SU-DHL-6 (cell line): Measurements from ENCODE around the gene CIB4.

Source experiments
- H2AFZ ChIP-seq: fragments of 200-600 bp; sonication (generic); 2 replicates; pipeline ENCODE4 v1.6.1; 2014; ENCODE audit warnings: low read depth, mild to moderate bottlenecking, moderate library complexity, mixed read lengths, antibody characterized with exemption, low read length; ENCODE audit not compliant: severe bottlenecking
- H3F3A ChIP-seq: fragments of 200-600 bp; shearing (Covaris generic); 2 replicates; pipeline ENCODE4 v1.6.0; 2016; ENCODE audit warnings: antibody characterized with exemption, mild to moderate bottlenecking; ENCODE audit not compliant: insufficient read depth
- H3K27ac ChIP-seq: fragments of 200-600 bp; sonication (generic); 2 replicates; pipeline ENCODE4 v1.5.1; 2016; ENCODE audit warnings: low read depth, mild to moderate bottlenecking, low read length, moderate library complexity, mixed read lengths
- H3K27me3 ChIP-seq: fragments of 200-600 bp; sonication (generic), shearing (Covaris generic); 2 replicates; pipeline ENCODE4 v1.6.0; 2014; ENCODE audit warnings: mild to moderate bottlenecking, low read length
- H3K36me3 ChIP-seq: fragments of 200-600 bp; sonication (generic); 2 replicates; pipeline ENCODE4 v1.6.1; 2014; ENCODE audit warnings: mild to moderate bottlenecking, low read length, mixed read lengths
- H3K4me2 ChIP-seq: fragments of 300-600, 200-600 bp; shearing (Covaris generic), sonication (generic); 2 replicates; pipeline ENCODE4 v1.6.0; 2014; ENCODE audit warnings: low read length, low read depth, mild to moderate bottlenecking; ENCODE audit not compliant: poor library complexity, severe bottlenecking
- H3K4me3 ChIP-seq: fragments of 200-600 bp; sonication (generic); 2 replicates; pipeline ENCODE4 v1.5.1; 2014; ENCODE audit warnings: antibody characterized with exemption, low read length, mild to moderate bottlenecking, mixed read lengths; ENCODE audit not compliant: insufficient read depth, poor library complexity, severe bottlenecking
- H3K79me2 ChIP-seq: fragments of 200-600 bp; sonication (generic); 2 replicates; pipeline ENCODE4 v1.6.1; 2014; ENCODE audit warnings: mild to moderate bottlenecking, low read length, moderate library complexity; ENCODE audit not compliant: insufficient read depth
- H3K9ac ChIP-seq: fragments of 200-600 bp; sonication (generic); 2 replicates; pipeline ENCODE4 v1.7.0; 2014; ENCODE audit warnings: mild to moderate bottlenecking, low read length
- H3K9me2 ChIP-seq: fragments of 200-600 bp; sonication (generic); replicated peaks from 2 replicates; pipeline ENCODE4 v1.6.1; 2014; ENCODE audit warnings: low read length; ENCODE audit not compliant: insufficient read depth
- H3K9me3 ChIP-seq: fragments of 200-600 bp; sonication (generic); 2 replicates; pipeline ENCODE4 v1.6.1; 2014; ENCODE audit warnings: low read length, mixed read lengths; ENCODE audit not compliant: insufficient read depth
- H4K20me1 ChIP-seq: fragments of 200-600 bp; sonication (generic); 2 replicates; pipeline ENCODE4 v1.6.1; 2014; ENCODE audit warnings: low read depth, mild to moderate bottlenecking, antibody characterized with exemption, low read length, moderate library complexity, mixed read lengths
- EZH2phosphoT487 ChIP-seq: fragments of 200-600 bp; sonication (generic), shearing (Covaris generic); conservative IDR thresholded peaks from 2 replicates; pipeline ENCODE4 v1.6.1; 2018; ENCODE audit warnings: mild to moderate bottlenecking, antibody characterized with exemption, low read length, moderate library complexity, mixed read lengths
- TF ChIP-seq, protein P1 (sequence below): fragments of 200-600 bp; sonication (generic); IDR thresholded peaks from one replicate; pipeline ENCODE4 v1.5.1; 2017; ENCODE audit warnings: antibody characterized with exemption, mild to moderate bottlenecking, low read length, moderate library complexity; ENCODE audit not compliant: insufficient read depth, poor library complexity, severe bottlenecking

The CIB4 gene

DNA sequence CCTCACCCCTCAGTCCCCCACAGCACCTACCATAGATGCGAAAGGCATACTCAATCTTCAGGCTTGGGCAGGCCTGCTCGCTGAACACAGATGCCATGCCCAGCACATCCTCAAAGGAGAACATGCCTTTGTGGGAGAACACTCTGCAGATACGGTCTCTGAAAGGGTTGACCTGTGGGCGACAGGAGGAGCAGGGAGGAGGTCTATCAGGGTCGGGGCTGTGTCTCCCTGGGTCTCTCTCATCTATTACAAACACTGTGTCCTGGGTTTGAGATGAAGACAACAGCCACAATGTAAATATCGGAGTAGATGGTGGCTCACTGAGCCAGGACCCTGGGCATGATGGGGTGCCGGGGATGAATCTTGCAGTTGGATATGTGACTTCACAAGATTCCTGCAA lies 46.0 kb downstream of the CIB4 start:
- Histone ChIP-seq H3K79me2 (no peaks in the 10 kb centered on the region), H3F3A (no peaks in the 10 kb centered on the region), H3K9ac (no peak overlapping the region), H3K27ac (no peak overlapping the region), H3K9me2 (no peaks in the 10 kb centered on the region), H4K20me1 (no peaks in the 10 kb centered on the region), H2AFZ (no peak overlapping the region), H3K9me3 (no peaks in the 10 kb centered on the region), H3K27me3 (no peaks in the 10 kb centered on the region), H3K36me3 (no peaks in the 10 kb centered on the region), H3K4me3 (no peak overlapping the region), H3K4me2 (no peak overlapping the region)
- no peak for TF ChIP-seq EZH2phosphoT487
- TF ChIP-seq, protein P1, sequence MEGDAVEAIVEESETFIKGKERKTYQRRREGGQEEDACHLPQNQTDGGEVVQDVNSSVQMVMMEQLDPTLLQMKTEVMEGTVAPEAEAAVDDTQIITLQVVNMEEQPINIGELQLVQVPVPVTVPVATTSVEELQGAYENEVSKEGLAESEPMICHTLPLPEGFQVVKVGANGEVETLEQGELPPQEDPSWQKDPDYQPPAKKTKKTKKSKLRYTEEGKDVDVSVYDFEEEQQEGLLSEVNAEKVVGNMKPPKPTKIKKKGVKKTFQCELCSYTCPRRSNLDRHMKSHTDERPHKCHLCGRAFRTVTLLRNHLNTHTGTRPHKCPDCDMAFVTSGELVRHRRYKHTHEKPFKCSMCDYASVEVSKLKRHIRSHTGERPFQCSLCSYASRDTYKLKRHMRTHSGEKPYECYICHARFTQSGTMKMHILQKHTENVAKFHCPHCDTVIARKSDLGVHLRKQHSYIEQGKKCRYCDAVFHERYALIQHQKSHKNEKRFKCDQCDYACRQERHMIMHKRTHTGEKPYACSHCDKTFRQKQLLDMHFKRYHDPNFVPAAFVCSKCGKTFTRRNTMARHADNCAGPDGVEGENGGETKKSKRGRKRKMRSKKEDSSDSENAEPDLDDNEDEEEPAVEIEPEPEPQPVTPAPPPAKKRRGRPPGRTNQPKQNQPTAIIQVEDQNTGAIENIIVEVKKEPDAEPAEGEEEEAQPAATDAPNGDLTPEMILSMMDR, result no peak

DNA sequence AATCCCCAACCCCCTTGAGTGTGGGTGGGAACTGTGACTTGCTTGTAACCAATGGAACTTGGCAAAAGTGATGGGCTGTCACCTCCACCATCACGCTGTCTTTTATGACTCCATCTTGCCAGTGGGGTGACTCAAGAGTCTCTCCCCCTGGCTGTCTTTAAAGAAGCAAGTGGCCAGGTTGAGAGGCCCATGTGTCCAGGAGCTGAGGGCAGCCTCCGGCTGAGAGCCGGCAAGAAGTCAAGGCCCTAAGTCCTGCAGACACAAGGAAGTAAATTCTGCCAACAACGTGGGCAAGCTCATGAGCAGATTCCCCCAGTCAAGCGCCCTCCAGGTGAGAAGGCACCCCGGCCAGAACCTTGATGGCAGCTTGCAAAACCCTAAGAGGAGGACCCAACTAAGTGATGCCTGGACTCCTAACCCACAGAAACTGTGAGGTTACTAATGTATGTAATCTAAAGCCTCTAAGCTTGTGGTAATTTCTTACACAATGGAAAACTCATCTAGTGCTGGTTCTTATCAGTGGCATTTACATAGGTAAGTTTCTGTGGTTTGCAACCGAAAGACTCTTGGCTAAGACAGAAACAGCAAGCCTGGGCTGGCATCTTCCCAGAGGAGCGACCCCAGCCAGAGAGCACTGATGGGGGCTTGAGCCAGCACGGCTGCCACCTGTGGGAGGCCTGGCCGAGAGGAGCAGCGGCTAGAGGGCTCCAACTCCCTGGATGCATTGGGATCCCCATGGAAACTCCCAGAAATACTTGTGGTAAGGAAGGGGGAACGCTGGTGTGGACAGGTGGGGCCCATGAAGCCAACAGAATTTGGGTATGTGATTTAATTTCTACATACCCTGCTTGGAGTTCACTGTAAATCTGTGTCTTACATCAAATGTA lies 49.3 kb downstream of the CIB4 start:
- no peaks in the 10 kb centered on the region for H3K27me3 ChIP-seq
- no peak overlapping the region for H3K27ac ChIP-seq
- H3K9ac ChIP-seq, result no peak overlapping the region
- no peaks in the 10 kb centered on the region for H3K79me2 ChIP-seq
- no peak overlapping the region for H3K4me3 ChIP-seq
- H3K4me2 ChIP-seq, result no peak overlapping the region
- H3K9me2 ChIP-seq, result no peaks in the 10 kb centered on the region
- TF ChIP-seq, protein P1, result no peak
- TF ChIP-seq EZH2phosphoT487, result no peak
- H3K36me3 ChIP-seq, result no peaks in the 10 kb centered on the region
- H3F3A ChIP-seq, result no peaks in the 10 kb centered on the region
- no peak overlapping the region for H2AFZ ChIP-seq
- H4K20me1 ChIP-seq, result no peaks in the 10 kb centered on the region
- no peaks in the 10 kb centered on the region for H3K9me3 ChIP-seq

DNA sequence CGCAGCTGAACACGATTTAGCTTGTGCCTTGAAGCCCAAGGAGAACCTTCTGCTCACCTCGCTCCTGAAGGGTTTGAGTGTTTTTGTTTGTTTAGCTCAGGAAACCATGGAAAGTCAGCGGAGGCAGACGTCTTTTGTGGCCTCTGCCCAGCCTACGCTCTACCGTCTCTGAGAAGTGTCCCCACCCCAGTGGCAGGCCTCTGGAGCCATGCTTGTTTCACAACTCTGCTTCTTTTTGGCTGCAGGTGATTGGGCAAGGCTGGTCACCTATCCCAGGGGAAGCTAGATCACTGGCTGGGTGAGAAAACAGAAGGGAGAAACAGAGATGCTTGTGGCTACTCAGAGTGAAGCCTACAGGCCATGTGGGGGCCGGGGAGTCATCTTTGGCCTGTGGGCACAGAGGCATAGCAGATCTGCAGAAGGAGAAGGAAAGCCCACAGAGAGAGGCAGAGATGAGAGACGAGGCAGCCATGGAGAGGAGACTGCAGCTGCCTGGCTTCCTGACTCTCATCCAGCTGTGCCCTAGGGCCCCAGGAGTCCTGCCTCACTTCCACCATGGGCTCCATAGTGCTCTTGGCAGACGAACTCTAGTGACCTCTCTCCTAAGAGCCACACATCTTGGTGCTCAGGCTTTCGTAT lies 50.1 kb downstream of the CIB4 start:
- H3K4me2 ChIP-seq, result no peak overlapping the region
- no peak overlapping the region for H3K27ac ChIP-seq
- no peak overlapping the region for H3K9ac ChIP-seq
- no peak overlapping the region for H3K4me3 ChIP-seq
- no peak for TF ChIP-seq EZH2phosphoT487
- TF ChIP-seq, protein P1, result no peak
- H3K27me3 ChIP-seq, result no peaks in the 10 kb centered on the region
- H3K79me2 ChIP-seq, result no peaks in the 10 kb centered on the region
- H4K20me1 ChIP-seq, result no peaks in the 10 kb centered on the region
- H3K9me3 ChIP-seq, result no peaks in the 10 kb centered on the region
- no peaks in the 10 kb centered on the region for H3F3A ChIP-seq
- H3K9me2 ChIP-seq, result no peaks in the 10 kb centered on the region
- no peak overlapping the region for H2AFZ ChIP-seq
- H3K36me3 ChIP-seq, result no peaks in the 10 kb centered on the region
